Mesenchymal stem cell (in vitro differentiated cells and primary cell): ENCODE results near the gene TCAP.

Source experiments
- DNase-seq: peaks from one replicate; pipeline ENCODE4 v3.0.0-alpha.2; 2013
- H2AFZ ChIP-seq: one replicate; pipeline ENCODE4 v1.6.1; 2013; ENCODE audit warnings: low read depth, mild to moderate bottlenecking, control low read depth, inconsistent platforms, low read length, moderate library complexity
- H2AK5ac ChIP-seq: 2 replicates; pipeline ENCODE4 v1.6.1; 2013; ENCODE audit warnings: low read length, moderate library complexity, mild to moderate bottlenecking, inconsistent platforms; ENCODE audit not compliant: severe bottlenecking
- H2BK120ac ChIP-seq: one replicate; pipeline ENCODE4 v1.6.1; 2013; ENCODE audit warnings: low read depth, mild to moderate bottlenecking, inconsistent platforms, low read length, moderate library complexity
- H2BK12ac ChIP-seq, 2 experiments: one replicate each; pipeline ENCODE4 v1.6.1; 2013; ENCODE audit warnings: inconsistent platforms in 2 of 2, low read length in 2 of 2, mild to moderate bottlenecking in 2 of 2, moderate library complexity in 2 of 2, control low read depth in 1 of 2
- H2BK15ac ChIP-seq: one replicate; pipeline ENCODE4 v1.6.1; 2013; ENCODE audit warnings: mild to moderate bottlenecking, low read depth, inconsistent platforms; ENCODE audit not compliant: poor library complexity, severe bottlenecking
- H2BK5ac ChIP-seq: 2 replicates; pipeline ENCODE4 v1.6.1; 2013; ENCODE audit warnings: low read depth, mild to moderate bottlenecking, low read length, control low read depth, inconsistent platforms; ENCODE audit not compliant: poor library complexity, severe bottlenecking
- H3K14ac ChIP-seq, 2 experiments: one replicate each; pipeline ENCODE4 v1.6.1; 2013; ENCODE audit warnings: inconsistent platforms in 2 of 2, low read length in 2 of 2, control low read depth in 1 of 2, mild to moderate bottlenecking in 1 of 2, moderate library complexity in 1 of 2
- H3K18ac ChIP-seq, 2 experiments: one replicate each; pipeline ENCODE4 v1.6.1; 2013; ENCODE audit warnings: inconsistent platforms in 2 of 2, low read length in 2 of 2, control low read depth in 1 of 2, low read depth in 1 of 2, mild to moderate bottlenecking in 1 of 2
- H3K23ac ChIP-seq, 2 experiments: one replicate each; pipeline ENCODE4 v1.6.1; 2013; ENCODE audit warnings: inconsistent platforms in 2 of 2, low read length in 2 of 2, mild to moderate bottlenecking in 2 of 2, moderate library complexity in 2 of 2, control low read depth in 1 of 2
- H3K27ac ChIP-seq: 2 replicates; pipeline ENCODE4 v1.5.1; 2013; ENCODE audit warnings: mild to moderate bottlenecking, moderate library complexity, low read length, control low read depth, inconsistent platforms; ENCODE audit not compliant: poor library complexity, severe bottlenecking
- H3K27me3 ChIP-seq, 2 experiments: 2 replicates each; pipeline versions ENCODE4 v1.6.1 to v1.7.0; 2013; ENCODE audit warnings: low read length in 2 of 2, mild to moderate bottlenecking in 2 of 2, moderate library complexity in 2 of 2, control low read depth in 1 of 2, inconsistent platforms in 1 of 2; ENCODE audit not compliant: control insufficient read depth in 1 of 2, insufficient read depth in 1 of 2
- H3K36me3 ChIP-seq, 2 experiments: 2 replicates each; pipeline versions ENCODE4 v1.6.1 to v1.7.0; 2013; ENCODE audit warnings: low read length in 2 of 2, control low read depth in 1 of 2, inconsistent platforms in 1 of 2, low read depth in 1 of 2, mild to moderate bottlenecking in 1 of 2; ENCODE audit not compliant: insufficient read depth in 2 of 2, control insufficient read depth in 1 of 2
- H3K4ac ChIP-seq, 2 experiments: one replicate each; pipeline ENCODE4 v1.6.1; 2013; ENCODE audit warnings: inconsistent platforms in 2 of 2, low read length in 2 of 2, mild to moderate bottlenecking in 2 of 2, moderate library complexity in 2 of 2, control low read depth in 1 of 2, low read depth in 1 of 2
- H3K4me1 ChIP-seq: 2 replicates; pipeline ENCODE4 v1.6.1; 2013; ENCODE audit warnings: low read depth, low read length, control low read depth; ENCODE audit not compliant: control insufficient read depth, insufficient read depth
- H3K4me2 ChIP-seq: 2 replicates; pipeline ENCODE4 v1.6.1; 2013; ENCODE audit warnings: low read length, mild to moderate bottlenecking, inconsistent platforms; ENCODE audit not compliant: poor library complexity, severe bottlenecking
- H3K4me3 ChIP-seq, 2 experiments: 2 replicates each; pipeline versions ENCODE4 v1.5.1 to v1.7.0; 2013; ENCODE audit warnings: low read length in 2 of 2, mild to moderate bottlenecking in 2 of 2, control low read depth in 1 of 2, low read depth in 1 of 2; ENCODE audit not compliant: insufficient read depth in 1 of 2
- H3K79me1 ChIP-seq: replicated peaks from 2 replicates; pipeline ENCODE4 v1.6.1; 2013; ENCODE audit warnings: mild to moderate bottlenecking, control low read depth, low read length, inconsistent platforms; ENCODE audit not compliant: poor library complexity, severe bottlenecking
- H3K9ac ChIP-seq: 2 replicates; pipeline ENCODE4 v1.7.0; 2013; ENCODE audit warnings: mild to moderate bottlenecking, low read length, moderate library complexity
- H3K9me3 ChIP-seq: 2 replicates; pipeline ENCODE4 v1.7.0; 2013; ENCODE audit warnings: mild to moderate bottlenecking, low read length; ENCODE audit not compliant: control insufficient read depth
- H4K8ac ChIP-seq: one replicate; pipeline ENCODE4 v1.6.1; 2013; ENCODE audit warnings: inconsistent platforms, mild to moderate bottlenecking, low read length, moderate library complexity
- H4K91ac ChIP-seq: one replicate; pipeline ENCODE4 v1.6.1; 2013; ENCODE audit warnings: mild to moderate bottlenecking, low read length, inconsistent platforms
- WGBS: methylation state at CpG from one replicate; pipeline ENCODE4 v1.1.7; 2013; ENCODE audit warnings: mixed read lengths; 5-methylcytosine and 5-hydroxymethylcytosine counted together

The TCAP gene

DNA sequence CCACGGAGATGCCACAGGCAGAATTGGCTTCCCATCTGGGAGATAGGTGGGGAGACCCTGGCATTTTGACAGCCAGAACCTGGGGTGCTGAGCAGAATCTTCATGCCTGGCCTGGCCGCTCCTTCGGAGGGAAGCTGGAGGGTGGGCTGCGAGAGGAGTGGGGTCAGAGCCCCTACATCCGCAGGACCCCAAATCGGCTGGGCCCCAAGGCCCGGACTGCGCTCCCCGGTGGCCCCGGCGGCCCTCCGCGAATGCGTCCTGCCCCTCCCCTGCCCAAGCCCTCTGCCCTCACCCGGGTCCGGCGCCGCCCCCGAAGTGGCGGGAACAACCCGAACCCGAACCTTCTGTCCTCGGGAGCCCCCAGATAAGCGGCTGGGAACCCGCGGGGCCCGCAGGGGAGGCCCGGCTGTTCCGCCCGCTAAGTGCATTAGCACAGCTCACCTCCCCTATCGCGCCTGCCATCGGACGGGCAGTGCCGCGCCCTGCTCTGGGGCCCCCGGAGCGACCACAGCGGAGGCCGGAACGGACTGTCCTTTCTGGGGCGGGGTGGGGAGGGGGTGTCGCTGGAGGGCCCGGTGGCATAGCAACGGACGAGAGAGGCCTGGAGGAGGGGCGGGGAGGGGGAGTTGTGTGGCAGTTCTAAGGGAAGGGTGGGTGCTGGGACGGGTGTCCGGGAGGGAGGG lies 2.3 kb downstream of the TCAP start:
- H3K4me3 ChIP-seq, result peak overlapping the region in 1 of 2 experiments; percentile 47
- H3K4me2 ChIP-seq, result peak overlapping the region; percentile 64
- H3K14ac ChIP-seq, result no peak overlapping the region
- H3K27me3 ChIP-seq, result peaks cover 13 to 74% of the 10 kb centered on the region in 2 experiments
- H3K9ac ChIP-seq, result no peak overlapping the region
- no peak overlapping the region for H3K23ac ChIP-seq
- no peaks in the 10 kb centered on the region for H3K9me3 ChIP-seq
- peaks cover 68% of the 10 kb centered on the region for H3K4me1 ChIP-seq
- H3K27ac ChIP-seq, result no peak overlapping the region
- no peak overlapping the region for H2AFZ ChIP-seq
- no peak overlapping the region for H2BK5ac ChIP-seq
- H2BK15ac ChIP-seq, result peak overlapping the region; percentile 68
- DNase-seq, result no peak
- H4K8ac ChIP-seq, result peak overlapping the region; percentile 81
- H3K18ac ChIP-seq, result peak overlapping the region in 1 of 2 experiments; percentile 48
- H2AK5ac ChIP-seq, result no peak overlapping the region
- H3K36me3 ChIP-seq, result peaks cover 4 to 7% of the 10 kb centered on the region in 2 experiments
- H4K91ac ChIP-seq, result peak overlapping the region; percentile 15
- peak overlapping the region in 1 of 2 experiments; percentile 40 for H2BK12ac ChIP-seq
- no peak overlapping the region for H2BK120ac ChIP-seq
- WGBS, result 7% methylated on average over 41 of the region's 49 CpGs
- peaks cover 3% of the 10 kb centered on the region for H3K79me1 ChIP-seq
- H3K4ac ChIP-seq, result no peak overlapping the region

DNA sequence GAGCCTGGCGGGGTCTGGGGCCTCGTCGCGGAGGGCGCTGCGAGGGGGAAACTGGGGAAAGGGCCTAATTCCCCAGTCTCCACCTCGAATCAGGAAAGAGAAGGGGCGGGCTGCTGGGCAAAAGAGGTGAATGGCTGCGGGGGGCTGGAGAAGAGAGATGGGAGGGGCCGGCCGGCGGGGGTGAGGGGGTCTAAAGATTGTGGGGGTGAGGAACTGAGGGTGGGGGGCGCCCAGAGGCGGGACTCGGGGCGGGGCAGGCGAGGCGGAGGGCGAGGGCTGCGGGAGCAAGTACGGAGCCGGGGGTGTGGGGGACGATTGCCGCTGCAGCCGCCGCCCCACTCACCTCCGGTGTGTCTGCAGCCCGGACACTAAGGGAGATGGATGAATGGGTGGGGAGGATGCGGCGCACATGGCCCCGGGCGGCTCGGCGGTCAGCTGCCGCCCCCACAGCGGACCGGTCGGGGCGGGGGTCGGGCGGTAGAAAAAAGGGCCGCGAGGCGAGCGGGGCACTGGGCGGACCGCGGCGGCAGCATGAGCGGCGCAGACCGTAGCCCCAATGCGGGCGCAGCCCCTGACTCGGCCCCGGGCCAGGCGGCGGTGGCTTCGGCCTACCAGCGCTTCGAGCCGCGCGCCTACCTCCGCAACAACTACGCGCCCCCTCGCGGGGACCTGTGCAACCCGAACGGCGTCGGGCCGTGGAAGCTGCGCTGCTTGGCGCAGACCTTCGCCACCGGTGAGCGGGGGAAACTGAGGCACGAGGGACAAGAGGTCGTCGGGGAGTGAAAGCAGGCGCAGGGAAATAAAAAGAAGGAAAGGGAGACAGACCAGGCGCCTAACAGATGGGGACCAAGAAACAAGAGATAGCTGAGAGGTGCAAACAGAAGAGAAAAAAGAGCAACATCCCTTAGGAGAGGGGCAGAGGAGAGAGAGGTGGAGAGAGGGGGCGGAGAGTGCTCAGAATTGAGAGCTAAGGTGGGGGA lies 3.1 kb downstream of the TCAP start, which contains the start of gene PNMT:
Gene PNMT, plus strand, starts transcription at position 509 of the 980 bp plus-strand sequence. Its CDS starts 23 bp downstream, at position 532.
- Histone ChIP-seq H3K4me1 (peaks cover 60% of the 10 kb centered on the region), H3K27ac (no peak within 1 kb of the TSS), H2AK5ac (no peak within 1 kb of the TSS), H2BK15ac (peak within 1 kb of the TSS; percentile 80), H4K91ac (peak within 1 kb of the TSS; percentile 31), H3K18ac (peak within 1 kb of the TSS; percentile 24 to 48), H3K79me1 (peaks cover 3% of the 10 kb centered on the region), H2BK12ac (no peak within 1 kb of the TSS), H2BK120ac (peak within 1 kb of the TSS; percentile 37), H3K4me3 (peak within 1 kb of the TSS; percentile 37 to 47), H4K8ac (peak within 1 kb of the TSS; percentile 81), H2BK5ac (no peak within 1 kb of the TSS), H2AFZ (peak within 1 kb of the TSS; percentile 53), H3K4ac (no peak within 1 kb of the TSS), H3K23ac (peak within 1 kb of the TSS in 1 of 2 experiments; percentile 53), H3K14ac (peak within 1 kb of the TSS in 1 of 2 experiments; percentile 19), H3K4me2 (peak within 1 kb of the TSS; percentile 86), H3K9me3 (no peaks in the 10 kb centered on the region), H3K9ac (no peak within 1 kb of the TSS), H3K36me3 (no peaks in the 10 kb centered on the region), H3K27me3 (peaks cover 13 to 81% of the 10 kb centered on the region in 2 experiments)
- DNase-seq, result peak; percentile 62
- 3% methylated on average over 69 of the region's 85 CpGs for WGBS

DNA sequence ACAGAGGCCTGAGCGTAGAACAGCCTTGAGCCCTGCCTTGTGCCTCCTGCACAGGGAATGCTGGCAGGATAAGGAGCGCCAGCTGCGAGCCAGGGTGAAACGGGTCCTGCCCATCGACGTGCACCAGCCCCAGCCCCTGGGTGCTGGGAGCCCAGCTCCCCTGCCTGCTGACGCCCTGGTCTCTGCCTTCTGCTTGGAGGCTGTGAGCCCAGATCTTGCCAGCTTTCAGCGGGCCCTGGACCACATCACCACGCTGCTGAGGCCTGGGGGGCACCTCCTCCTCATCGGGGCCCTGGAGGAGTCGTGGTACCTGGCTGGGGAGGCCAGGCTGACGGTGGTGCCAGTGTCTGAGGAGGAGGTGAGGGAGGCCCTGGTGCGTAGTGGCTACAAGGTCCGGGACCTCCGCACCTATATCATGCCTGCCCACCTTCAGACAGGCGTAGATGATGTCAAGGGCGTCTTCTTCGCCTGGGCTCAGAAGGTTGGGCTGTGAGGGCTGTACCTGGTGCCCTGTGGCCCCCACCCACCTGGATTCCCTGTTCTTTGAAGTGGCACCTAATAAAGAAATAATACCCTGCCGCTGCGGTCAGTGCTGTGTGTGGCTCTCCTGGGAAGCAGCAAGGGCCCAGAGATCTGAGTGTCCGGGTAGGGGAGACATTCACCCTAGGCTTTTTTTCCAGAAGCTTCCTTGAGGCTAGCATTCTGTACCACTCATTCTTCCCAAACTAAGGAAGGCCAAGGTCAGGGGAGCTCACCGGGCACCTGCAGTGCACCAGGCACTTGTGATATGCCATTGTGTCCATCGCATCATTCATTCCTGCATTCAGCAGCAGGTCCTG lies 5.0 kb downstream of the TCAP start:
- Histone ChIP-seq H3K27ac (no peak overlapping the region), H3K9ac (no peak overlapping the region), H3K4ac (no peak overlapping the region), H3K14ac (no peak overlapping the region), H3K79me1 (peaks cover under 1% of the 10 kb centered on the region), H3K4me3 (no peak overlapping the region), H3K9me3 (no peaks in the 10 kb centered on the region), H4K8ac (no peak overlapping the region), H3K27me3 (peaks cover 13 to 79% of the 10 kb centered on the region in 2 experiments), H3K36me3 (no peaks in the 10 kb centered on the region), H4K91ac (no peak overlapping the region), H2BK15ac (no peak overlapping the region), H2BK5ac (no peak overlapping the region), H3K4me1 (peaks cover 61% of the 10 kb centered on the region), H2AFZ (no peak overlapping the region), H3K23ac (no peak overlapping the region), H2BK120ac (no peak overlapping the region), H3K4me2 (no peak overlapping the region), H2AK5ac (no peak overlapping the region), H2BK12ac (no peak overlapping the region), H3K18ac (no peak overlapping the region)
- WGBS, result 92% methylated on average over 23 of the region's 23 CpGs
- no peak for DNase-seq
